ENCODE data around the gene MUS81. TPM values are rescaled to one million over a fixed set of nuclear protein-coding genes. Genes with fewer than 3 reads are reported as not detected.

The MUS81 gene
- total and polyA plus RNA-seq, 4 donors = 40.7 to 102 (median 61.9) TPM

DNA sequence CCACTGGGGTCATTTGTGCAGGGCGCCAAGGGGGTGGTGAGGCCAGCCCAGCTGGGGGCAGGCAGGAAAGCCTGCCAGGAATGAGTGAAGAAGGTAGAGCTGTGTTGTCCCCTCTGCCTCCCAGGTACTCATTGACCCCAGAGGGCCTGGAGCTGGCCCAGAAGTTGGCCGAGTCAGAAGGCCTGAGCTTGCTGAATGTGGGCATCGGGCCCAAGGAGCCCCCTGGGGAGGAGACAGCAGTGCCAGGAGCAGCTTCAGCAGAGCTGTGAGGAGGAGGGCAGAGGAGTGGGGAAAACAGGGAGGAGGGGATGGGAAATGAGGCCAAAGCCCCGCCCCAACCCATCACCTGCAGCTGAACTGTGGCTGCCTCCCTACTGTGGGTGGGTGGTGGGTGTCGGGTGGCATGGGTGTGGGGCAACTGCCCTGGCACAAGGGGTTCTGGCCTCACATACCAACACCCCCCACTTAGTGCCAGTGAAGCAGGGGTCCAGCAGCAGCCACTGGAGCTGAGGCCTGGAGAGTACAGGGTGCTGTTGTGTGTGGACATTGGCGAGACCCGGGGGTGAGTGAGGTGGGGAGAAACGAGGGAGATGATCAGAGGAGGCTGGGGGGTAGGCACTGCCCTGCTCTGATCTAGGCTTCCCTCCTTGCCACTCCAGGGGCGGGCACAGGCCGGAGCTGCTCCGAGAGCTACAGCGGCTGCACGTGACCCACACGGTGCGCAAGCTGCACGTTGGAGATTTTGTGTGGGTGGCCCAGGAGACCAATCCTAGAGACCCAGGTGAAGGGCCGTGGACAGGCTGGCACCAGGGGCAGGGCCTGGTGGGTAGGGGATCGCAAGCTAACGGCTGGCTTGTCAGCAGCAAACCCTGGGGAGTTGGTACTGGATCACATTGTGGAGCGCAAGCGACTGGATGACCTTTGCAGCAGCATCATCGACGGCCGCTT lies 3.0 kb downstream of the MUS81 start:
- no peak for ATAC-seq (ENCODE audit: low FRiP score)
- Histone ChIP-seq H3K36me3 (ENCODE audit: control insufficient read depth in 1 of 2, insufficient read depth in 2 of 2, low read length in 1 of 2) (peaks cover 0 to 8% of the 10 kb centered on the region in 2 donors), H3K27ac (ENCODE audit: low read depth in 1 of 2, low read length in 2 of 2) (no peak overlapping the region), H3K9me3 (ENCODE audit: control insufficient read depth, low read length) (no peaks in the 10 kb centered on the region), H3K27me3 (ENCODE audit: control insufficient read depth in 1 of 2, insufficient read depth in 2 of 2, low read length in 1 of 2) (no peaks in the 10 kb centered on the region), H3K4me1 (ENCODE audit: control insufficient read depth in 1 of 2, insufficient read depth in 2 of 2, low read length in 2 of 2) (no peaks in the 10 kb centered on the region), H3K4me3 (ENCODE audit: low read length in 2 of 2) (no peak overlapping the region)
- intact Hi-C loops (cut with DNase I) = no loop called here
- DNase-seq = peak; percentile 50 to 67
- WGBS, 2 donors = 76% methylated on average over 24 of the region's 24 CpGs

DNA sequence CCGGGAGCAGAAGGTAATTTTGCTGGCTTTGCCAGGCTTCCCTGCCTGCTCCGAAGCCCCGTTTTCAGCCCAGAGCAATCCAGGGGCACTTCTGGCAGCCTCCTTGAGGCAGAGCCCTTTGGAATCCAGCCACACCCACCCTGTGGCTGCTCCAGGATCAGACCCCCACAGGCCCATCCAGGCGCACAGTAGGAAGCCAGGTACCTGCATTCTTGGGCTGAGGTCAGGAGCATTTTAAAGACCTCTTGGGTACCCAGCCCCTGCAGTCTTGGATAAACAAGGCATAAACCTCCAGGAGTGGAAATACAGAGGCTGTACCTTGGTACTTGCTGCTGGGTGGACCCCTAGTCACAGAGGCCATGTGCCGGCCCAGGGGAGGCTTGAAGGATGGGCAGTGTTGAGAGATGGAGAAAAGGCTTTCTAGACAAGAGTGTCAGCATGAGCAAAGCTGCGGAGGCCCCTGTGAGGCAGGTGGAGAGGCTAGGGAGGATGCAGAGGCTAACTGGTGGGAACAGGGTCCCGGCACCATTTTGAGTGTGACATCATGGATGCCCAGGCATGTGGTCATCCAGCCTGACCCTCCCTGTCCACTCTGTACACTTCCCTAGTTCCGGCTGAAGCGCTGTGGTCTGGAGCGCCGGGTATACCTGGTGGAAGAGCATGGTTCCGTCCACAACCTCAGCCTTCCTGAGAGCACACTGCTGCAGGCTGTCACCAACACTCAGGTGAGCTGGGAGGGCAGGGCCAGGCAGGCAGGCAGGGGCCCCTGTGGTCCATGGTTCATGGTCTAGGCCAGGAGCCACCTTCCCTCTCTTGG lies 3.9 kb downstream of the MUS81 start:
- intact Hi-C loops (cut with DNase I) = no loop called here
- 75 to 80% methylated on average over 12 of the region's 12 CpGs for WGBS, 2 donors
- Histone ChIP-seq H3K27ac (ENCODE audit: low read depth in 1 of 2, low read length in 2 of 2) (no peak overlapping the region), H3K4me1 (ENCODE audit: control insufficient read depth in 1 of 2, insufficient read depth in 2 of 2, low read length in 2 of 2) (no peaks in the 10 kb centered on the region), H3K27me3 (ENCODE audit: control insufficient read depth in 1 of 2, insufficient read depth in 2 of 2, low read length in 1 of 2) (no peaks in the 10 kb centered on the region), H3K4me3 (ENCODE audit: low read length in 2 of 2) (no peak overlapping the region), H3K9me3 (ENCODE audit: control insufficient read depth, low read length) (no peaks in the 10 kb centered on the region), H3K36me3 (ENCODE audit: control insufficient read depth in 1 of 2, insufficient read depth in 2 of 2, low read length in 1 of 2) (peaks cover 0 to 8% of the 10 kb centered on the region in 2 donors)
- DNase-seq = peak in 1 of 2 donors; percentile 68
- no peak for ATAC-seq (ENCODE audit: low FRiP score)

DNA sequence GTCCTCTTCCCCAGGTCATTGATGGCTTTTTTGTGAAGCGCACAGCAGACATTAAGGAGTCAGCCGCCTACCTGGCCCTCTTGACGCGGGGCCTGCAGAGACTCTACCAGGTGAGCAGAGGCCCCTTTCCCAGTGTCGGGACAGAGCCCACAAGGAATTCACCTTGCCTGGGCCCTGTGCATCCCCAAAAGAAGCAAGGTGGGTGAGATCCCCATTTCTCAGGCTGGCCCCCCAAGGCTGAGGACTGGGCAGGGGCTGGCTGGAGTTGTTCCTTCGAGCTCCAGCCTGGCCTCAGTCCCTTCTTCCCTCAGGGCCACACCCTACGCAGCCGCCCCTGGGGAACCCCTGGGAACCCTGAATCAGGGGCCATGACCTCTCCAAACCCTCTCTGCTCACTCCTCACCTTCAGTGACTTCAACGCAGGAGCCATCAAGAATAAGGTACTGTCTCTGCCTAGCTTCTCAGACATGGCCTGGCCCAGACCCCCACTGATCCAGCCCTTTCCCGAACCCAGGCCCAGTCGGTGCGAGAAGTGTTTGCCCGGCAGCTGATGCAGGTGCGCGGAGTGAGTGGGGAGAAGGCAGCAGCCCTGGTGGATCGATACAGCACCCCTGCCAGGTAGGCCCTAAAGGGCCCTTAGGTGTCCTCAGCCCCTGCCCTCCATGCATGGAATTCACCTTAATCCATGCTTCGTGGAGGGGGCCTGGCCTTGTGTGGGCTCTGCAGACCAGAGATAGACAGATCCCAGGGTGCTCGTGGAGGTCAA lies 4.7 kb downstream of the MUS81 start:
- H3K9me3 ChIP-seq (ENCODE audit: control insufficient read depth, low read length) = no peaks in the 10 kb centered on the region
- intact Hi-C loops (cut with DNase I) = loop anchor here in 1 of 2 donors (5.0 kb wide), 1 partner anchor 102 kb away; no protein-coding TSS in a partner anchor
- no peaks in the 10 kb centered on the region for H3K27me3 ChIP-seq (ENCODE audit: control insufficient read depth in 1 of 2, insufficient read depth in 2 of 2, low read length in 1 of 2)
- peak in 1 of 2 donors; percentile 46 for DNase-seq
- no peak overlapping the region for H3K27ac ChIP-seq (ENCODE audit: low read depth in 1 of 2, low read length in 2 of 2)
- H3K4me1 ChIP-seq (ENCODE audit: control insufficient read depth in 1 of 2, insufficient read depth in 2 of 2, low read length in 2 of 2) = no peaks in the 10 kb centered on the region
- no peak overlapping the region for H3K4me3 ChIP-seq (ENCODE audit: low read length in 2 of 2)
- WGBS, 2 donors = 70 to 73% methylated on average over 18 of the region's 18 CpGs
- peaks cover 0 to 8% of the 10 kb centered on the region in 2 donors for H3K36me3 ChIP-seq (ENCODE audit: control insufficient read depth in 1 of 2, insufficient read depth in 2 of 2, low read length in 1 of 2)
- ATAC-seq (ENCODE audit: low FRiP score) = no peak

DNA sequence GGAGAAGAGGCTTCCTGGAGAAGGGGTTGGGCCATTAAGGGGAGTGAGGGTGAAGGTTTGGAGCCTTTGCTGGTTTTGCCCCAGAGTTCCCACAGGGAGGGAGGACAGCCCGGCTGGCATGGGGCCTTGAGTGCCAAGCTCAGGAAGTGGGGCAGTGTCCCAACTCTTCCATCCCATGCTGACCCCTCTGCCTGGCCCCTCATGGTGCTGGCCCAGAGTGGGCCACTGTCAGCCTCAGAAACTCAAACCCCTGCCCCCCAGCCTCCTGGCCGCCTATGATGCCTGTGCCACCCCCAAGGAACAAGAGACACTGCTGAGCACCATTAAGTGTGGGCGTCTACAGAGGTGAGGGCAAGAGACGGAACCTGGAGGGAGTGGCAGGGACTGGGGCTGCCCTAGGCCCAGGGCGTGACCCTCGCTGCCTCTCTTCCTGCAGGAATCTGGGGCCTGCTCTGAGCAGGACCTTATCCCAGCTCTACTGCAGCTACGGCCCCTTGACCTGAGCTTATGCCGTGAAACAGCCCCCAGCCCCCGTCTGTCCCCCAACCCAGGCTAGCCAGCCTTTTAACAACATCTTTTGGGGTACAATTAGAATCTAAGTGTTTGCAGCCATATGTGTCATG lies 5.4 kb downstream of the MUS81 start:
- H3K27me3 ChIP-seq (ENCODE audit: control insufficient read depth in 1 of 2, insufficient read depth in 2 of 2, low read length in 1 of 2) = no peaks in the 10 kb centered on the region
- no peak overlapping the region for H3K4me3 ChIP-seq (ENCODE audit: low read length in 2 of 2)
- no peaks in the 10 kb centered on the region for H3K4me1 ChIP-seq (ENCODE audit: control insufficient read depth in 1 of 2, insufficient read depth in 2 of 2, low read length in 2 of 2)
- intact Hi-C loops (cut with DNase I) = loop anchor here in 1 of 2 donors (5.0 kb wide), 1 partner anchor 102 kb away; no protein-coding TSS in a partner anchor
- ATAC-seq (ENCODE audit: low FRiP score) (no peak), DNase-seq (peak in 1 of 2 donors; percentile 59)
- no peaks in the 10 kb centered on the region for H3K9me3 ChIP-seq (ENCODE audit: control insufficient read depth, low read length)
- WGBS, 2 donors = 55 to 71% methylated on average over 9 of the region's 9 CpGs
- no peak overlapping the region for H3K27ac ChIP-seq (ENCODE audit: low read depth in 1 of 2, low read length in 2 of 2)
- H3K36me3 ChIP-seq (ENCODE audit: control insufficient read depth in 1 of 2, insufficient read depth in 2 of 2, low read length in 1 of 2) = peaks cover 0 to 8% of the 10 kb centered on the region in 2 donors

DNA sequence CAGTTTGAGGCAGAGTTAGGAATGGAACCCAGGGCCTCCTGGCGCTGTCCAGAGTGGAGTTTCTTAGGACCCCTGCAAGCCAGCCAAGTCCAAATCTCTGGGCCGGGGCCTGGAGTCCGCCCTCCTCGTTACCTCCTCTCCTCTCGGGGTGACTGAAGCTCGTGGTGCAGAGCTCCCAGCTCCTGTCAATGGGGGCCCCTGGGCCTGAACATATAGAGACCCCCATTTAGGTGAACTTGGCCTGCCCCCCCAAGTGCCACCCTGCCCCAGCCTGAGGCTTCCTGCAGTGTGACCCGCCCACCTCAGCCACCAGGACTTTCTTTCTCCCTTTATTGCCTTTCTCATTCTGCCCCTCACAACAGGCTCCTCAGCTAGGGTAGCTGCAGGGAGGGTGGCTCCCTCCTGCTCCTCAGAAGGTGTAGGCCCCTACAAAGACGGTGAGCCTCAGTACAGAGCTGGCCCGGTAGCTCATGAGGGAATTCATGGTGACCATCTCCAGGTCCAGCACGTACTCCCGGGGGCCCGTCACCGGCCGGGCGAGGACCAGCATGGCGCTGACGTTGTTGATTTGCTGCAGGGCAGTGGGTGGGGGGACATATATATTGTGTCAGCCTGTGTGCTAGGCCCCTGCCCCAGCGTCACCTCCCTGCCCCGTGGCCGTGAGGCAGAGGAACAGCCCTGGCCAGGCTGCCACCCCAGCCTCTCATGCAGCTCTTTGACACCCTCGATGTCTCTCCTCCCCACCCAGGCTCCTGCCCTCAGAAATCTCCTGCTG lies 6.5 kb downstream of the MUS81 start:
- peak; percentile 46 to 68 for DNase-seq
- no peak overlapping the region for H3K4me3 ChIP-seq (ENCODE audit: low read length in 2 of 2)
- H3K27ac ChIP-seq (ENCODE audit: low read depth in 1 of 2, low read length in 2 of 2) = no peak overlapping the region
- intact Hi-C loops (cut with DNase I) = loop anchor here in 1 of 2 donors (5.0 kb wide), 1 partner anchor 101 kb away; no protein-coding TSS in a partner anchor
- H3K9me3 ChIP-seq (ENCODE audit: control insufficient read depth, low read length) = no peaks in the 10 kb centered on the region
- 66 to 72% methylated on average over 21 of the region's 21 CpGs for WGBS, 2 donors
- H3K36me3 ChIP-seq (ENCODE audit: control insufficient read depth in 1 of 2, insufficient read depth in 2 of 2, low read length in 1 of 2) = peaks cover 0 to 8% of the 10 kb centered on the region in 2 donors
- no peaks in the 10 kb centered on the region for H3K4me1 ChIP-seq (ENCODE audit: control insufficient read depth in 1 of 2, insufficient read depth in 2 of 2, low read length in 2 of 2)
- no peaks in the 10 kb centered on the region for H3K27me3 ChIP-seq (ENCODE audit: control insufficient read depth in 1 of 2, insufficient read depth in 2 of 2, low read length in 1 of 2)
- ATAC-seq (ENCODE audit: low FRiP score) = no peak

DNA sequence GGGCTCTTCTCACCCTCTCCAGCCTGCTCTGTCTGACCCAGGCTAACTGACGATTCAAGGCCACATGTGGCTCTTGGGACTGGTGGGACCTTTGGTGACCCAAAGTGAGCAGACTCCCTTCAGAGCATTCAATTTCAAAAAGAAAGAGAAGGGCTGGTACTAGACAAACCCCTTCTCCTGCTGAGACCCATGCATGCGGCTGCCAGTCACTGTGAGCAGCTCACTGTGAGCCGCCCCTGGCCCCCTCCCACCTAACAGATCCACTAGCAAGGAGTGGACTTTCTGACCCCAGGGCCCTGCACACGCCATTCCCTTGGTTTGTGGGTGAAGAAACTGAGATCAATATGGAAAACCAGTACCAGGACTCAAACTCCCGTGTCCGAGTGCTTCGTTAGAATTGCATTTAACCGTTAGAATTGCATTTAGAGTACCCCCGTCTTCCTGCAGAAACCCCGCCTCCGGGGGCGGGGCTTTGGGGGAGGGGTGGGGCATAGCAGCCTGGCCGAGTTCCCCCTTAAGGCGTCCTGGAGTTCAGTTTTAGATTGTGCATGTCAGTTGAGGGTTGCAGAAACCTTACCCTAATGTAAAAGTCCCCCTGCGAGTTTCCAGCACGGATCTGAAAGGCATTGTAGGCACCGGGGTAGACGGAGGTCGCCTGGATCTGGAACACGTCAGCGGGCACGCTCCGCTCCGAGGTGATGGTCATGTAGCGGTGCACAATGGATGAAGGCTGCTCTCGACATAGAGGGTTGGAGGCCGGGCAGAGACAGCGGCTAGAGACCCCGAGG lies 7.2 kb downstream of the MUS81 start:
- no peak for ATAC-seq (ENCODE audit: low FRiP score)
- Histone ChIP-seq H3K9me3 (ENCODE audit: control insufficient read depth, low read length) (no peaks in the 10 kb centered on the region), H3K4me3 (ENCODE audit: low read length in 2 of 2) (no peak overlapping the region), H3K27me3 (ENCODE audit: control insufficient read depth in 1 of 2, insufficient read depth in 2 of 2, low read length in 1 of 2) (no peaks in the 10 kb centered on the region), H3K27ac (ENCODE audit: low read depth in 1 of 2, low read length in 2 of 2) (no peak overlapping the region), H3K36me3 (ENCODE audit: control insufficient read depth in 1 of 2, insufficient read depth in 2 of 2, low read length in 1 of 2) (peaks cover 0 to 8% of the 10 kb centered on the region in 2 donors), H3K4me1 (ENCODE audit: control insufficient read depth in 1 of 2, insufficient read depth in 2 of 2, low read length in 2 of 2) (no peaks in the 10 kb centered on the region)
- WGBS, 2 donors = 52 to 55% methylated on average over 29 of the region's 29 CpGs
- intact Hi-C loops (cut with DNase I) = loop anchor here in 1 of 2 donors (5.0 kb wide), 1 partner anchor 100 kb away; no protein-coding TSS in a partner anchor
- DNase-seq = peak in 1 of 2 donors; percentile 77

DNA sequence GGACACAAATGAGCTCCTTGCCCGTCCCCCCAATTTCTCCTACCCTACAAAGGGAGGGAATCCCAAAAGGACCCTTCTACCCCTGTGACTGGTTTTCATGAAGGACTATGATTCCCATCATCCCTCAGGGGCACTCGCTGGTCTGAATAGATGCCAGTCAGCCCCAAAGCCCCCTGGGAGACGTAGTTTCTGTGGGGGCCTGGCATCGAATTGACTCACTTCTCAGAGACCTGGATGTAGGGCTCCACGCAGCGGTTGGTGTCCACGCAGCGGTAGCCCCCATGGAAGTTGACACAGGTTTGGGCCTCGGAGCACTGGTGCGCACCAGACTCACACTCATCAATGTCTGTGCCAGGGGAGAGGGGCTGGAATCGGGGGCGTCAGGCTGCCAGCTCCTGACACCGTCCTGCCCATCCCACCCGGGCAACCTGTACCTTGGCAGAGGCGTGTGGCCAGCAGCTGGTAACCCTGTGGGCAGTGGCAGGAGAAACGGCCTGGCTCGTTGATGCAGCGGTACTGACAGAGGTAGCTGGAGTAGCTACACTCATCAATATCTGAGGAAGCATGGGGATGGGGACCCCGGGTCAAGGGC lies 7.9 kb downstream of the MUS81 start:
- peaks cover 0 to 8% of the 10 kb centered on the region in 2 donors for H3K36me3 ChIP-seq (ENCODE audit: control insufficient read depth in 1 of 2, insufficient read depth in 2 of 2, low read length in 1 of 2)
- H3K9me3 ChIP-seq (ENCODE audit: control insufficient read depth, low read length) = no peaks in the 10 kb centered on the region
- WGBS, 2 donors = 75 to 79% methylated on average over 19 of the region's 19 CpGs
- DNase-seq = peak; percentile 52 to 78
- intact Hi-C loops (cut with DNase I) = loop anchor here in 1 of 2 donors (5.0 kb wide), 1 partner anchor 99 kb away; no protein-coding TSS in a partner anchor
- no peak overlapping the region for H3K4me3 ChIP-seq (ENCODE audit: low read length in 2 of 2)
- ATAC-seq (ENCODE audit: low FRiP score) = no peak
- H3K4me1 ChIP-seq (ENCODE audit: control insufficient read depth in 1 of 2, insufficient read depth in 2 of 2, low read length in 2 of 2) = no peaks in the 10 kb centered on the region
- H3K27ac ChIP-seq (ENCODE audit: low read depth in 1 of 2, low read length in 2 of 2) = no peak overlapping the region
- H3K27me3 ChIP-seq (ENCODE audit: control insufficient read depth in 1 of 2, insufficient read depth in 2 of 2, low read length in 1 of 2) = no peaks in the 10 kb centered on the region
